Activated T-helper 2 cell treated with anti-CD3 and anti-CD28 coated beads, Interferon-gamma antibody, Interleukin-2, Interleukin-4, amounts not matched to agents 10 μg/mL and 5 μg/mL and 100 μg/mL, durations not matched to agents 14 hours and 24 hours and 36 hours (primary cell): ENCODE data around the gene VPS39. TPM values are rescaled to one million over a fixed set of nuclear protein-coding genes. Genes with fewer than 3 reads are reported as not detected.
A peak's percentile ranks its signal among the peaks of the same experiment; 100 is the strongest.

Source experiments
- DNase-seq: peaks from one replicate; pipeline ENCODE4 v3.0.0; 2021; ENCODE audit warnings: low spot score
- H3K27ac Mint-ChIP-seq: one replicate; pipeline ENCODE4 v1.8.0; 2021; ENCODE audit warnings: mixed read lengths
- H3K27me3 Mint-ChIP-seq: one replicate; pipeline ENCODE4 v1.8.0; 2021; ENCODE audit warnings: low read depth, mixed read lengths
- H3K36me3 Mint-ChIP-seq: one replicate; pipeline ENCODE4 v1.8.0; 2021; ENCODE audit warnings: low read depth, mixed read lengths
- H3K4me1 Mint-ChIP-seq: one replicate; pipeline ENCODE4 v1.8.0; 2021; ENCODE audit warnings: low read depth, mixed read lengths
- H3K4me3 Mint-ChIP-seq: one replicate; pipeline ENCODE4 v1.8.0; 2021; ENCODE audit warnings: low read depth, mild to moderate bottlenecking, moderate library complexity, mixed read lengths
- H3K9me3 Mint-ChIP-seq: one replicate; pipeline ENCODE4 v1.8.0; 2021; ENCODE audit warnings: mixed read lengths
- intact Hi-C: fragments of 100-400 bp; cut with micrococcal nuclease; formaldehyde crosslinking; loops from one replicate; pipeline ENCODE4 v1.15.1; 2023
- total RNA-seq: library from RNA; stranded (reverse); gene quantifications from 2 replicates; pipeline ENCODE4 v1.2.3, GENCODE V29; 2022

VPS39 gene
- total RNA-seq, 1 donor from 2014 or later: 67.7 TPM

DNA sequence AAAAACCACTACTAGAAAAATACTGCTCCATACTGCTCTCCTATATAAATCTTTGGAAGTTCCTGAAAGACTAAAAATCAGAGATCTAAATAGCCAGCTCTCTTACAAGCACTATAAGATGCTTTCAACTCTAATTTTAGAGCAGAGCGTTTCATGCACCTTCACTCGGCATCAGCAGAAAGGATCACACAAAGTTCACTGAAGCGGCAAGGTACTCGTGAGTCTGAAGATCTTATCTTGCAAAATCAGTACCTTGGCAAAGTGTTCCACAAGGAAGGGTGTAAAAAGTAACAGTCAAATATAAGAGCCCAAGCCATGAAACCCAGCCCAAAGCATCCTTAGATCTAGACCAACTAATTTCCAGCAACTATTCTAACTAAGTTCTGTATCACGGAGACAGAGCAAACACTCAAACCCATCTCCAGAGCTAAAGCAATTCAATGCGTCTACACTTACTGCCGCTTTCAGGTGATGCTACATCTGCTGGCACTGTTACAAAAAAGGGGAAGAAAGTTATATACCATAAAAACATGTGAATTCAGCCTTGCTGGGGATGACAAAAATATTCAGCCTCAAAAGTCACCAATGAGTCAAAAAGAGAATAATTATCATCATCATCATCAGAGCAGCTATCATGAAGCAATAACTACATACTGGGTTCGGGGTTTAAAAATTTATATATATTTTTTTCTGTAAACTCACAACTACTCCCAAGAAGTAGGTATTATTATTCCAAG lies 16.3 kb downstream of the VPS39 start:
- Mint-ChIP-seq H3K27ac (peak overlapping the region; percentile 58), H3K4me1 (peaks cover 40% of the 10 kb centered on the region)
- intact Hi-C loops: loop anchor here (2.0 to 5.0 kb wide), 2 partner anchors 17 to 81 kb away; partner anchors contain the start of genes GANC, TMEM87A and VPS39

DNA sequence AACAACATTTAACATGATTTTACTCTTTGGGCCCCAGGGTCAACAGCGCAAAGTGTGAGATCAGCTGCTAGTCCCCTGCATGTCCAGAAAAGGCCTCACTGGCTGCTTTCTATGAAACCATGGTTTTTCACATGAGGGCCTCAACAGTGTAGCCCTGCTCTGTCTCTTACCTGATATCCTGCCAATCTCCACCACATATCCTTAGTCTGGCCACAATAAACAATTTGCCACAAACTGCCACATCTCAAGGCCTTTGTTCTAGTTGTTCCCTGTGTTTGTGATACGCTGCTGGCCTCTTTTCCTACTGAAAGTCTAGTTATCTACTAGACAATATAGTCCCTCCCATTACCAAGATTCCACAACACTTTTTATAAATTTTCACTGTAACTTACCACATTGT lies 17.7 kb downstream of the VPS39 start:
- Mint-ChIP-seq H3K27me3 (no peaks in the 10 kb centered on the region), H3K27ac (peak overlapping the region; percentile 53), H3K36me3 (peaks cover 74% of the 10 kb centered on the region), H3K4me3 (no peak overlapping the region), H3K9me3 (no peaks in the 10 kb centered on the region), H3K4me1 (peaks cover 40% of the 10 kb centered on the region)
- DNase-seq: no peak
- intact Hi-C loops: loop anchor here (5.0 kb wide), 1 partner anchor 82 kb away; the partner anchor contains the start of genes GANC and TMEM87A

More for the DNA sequence above, 16.3 kb downstream of the VPS39 start:
- Mint-ChIP-seq H3K27me3 (no peaks in the 10 kb centered on the region), H3K36me3 (peaks cover 73% of the 10 kb centered on the region), H3K9me3 (peaks cover 7% of the 10 kb centered on the region), H3K4me3 (no peak overlapping the region)
- DNase-seq: no peak

DNA sequence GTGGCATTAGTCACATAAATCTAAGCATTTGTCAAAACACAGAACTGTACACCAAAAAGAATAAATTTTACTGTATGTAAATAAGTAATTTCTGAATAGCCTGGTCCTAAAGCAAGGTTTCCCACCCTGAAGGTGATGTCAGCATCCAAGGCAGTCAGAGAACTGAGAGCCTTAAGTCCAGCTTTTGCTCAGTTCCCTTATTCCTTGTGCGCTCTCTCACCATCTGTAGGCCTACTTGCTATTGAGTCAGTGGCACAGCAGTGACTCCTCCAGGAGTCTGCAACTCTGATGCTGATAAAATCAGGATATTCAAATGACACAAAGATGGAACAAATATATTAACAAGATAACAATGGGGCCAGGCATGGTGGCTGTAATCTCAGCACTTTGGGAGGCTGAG lies 22.3 kb downstream of the VPS39 start:
- Mint-ChIP-seq H3K36me3 (peaks cover 85% of the 10 kb centered on the region), H3K4me1 (peaks cover 13% of the 10 kb centered on the region), H3K27me3 (no peaks in the 10 kb centered on the region), H3K4me3 (no peak overlapping the region), H3K9me3 (no peaks in the 10 kb centered on the region), H3K27ac (no peak overlapping the region)
- intact Hi-C loops: no loop called here
- no peak for DNase-seq

DNA sequence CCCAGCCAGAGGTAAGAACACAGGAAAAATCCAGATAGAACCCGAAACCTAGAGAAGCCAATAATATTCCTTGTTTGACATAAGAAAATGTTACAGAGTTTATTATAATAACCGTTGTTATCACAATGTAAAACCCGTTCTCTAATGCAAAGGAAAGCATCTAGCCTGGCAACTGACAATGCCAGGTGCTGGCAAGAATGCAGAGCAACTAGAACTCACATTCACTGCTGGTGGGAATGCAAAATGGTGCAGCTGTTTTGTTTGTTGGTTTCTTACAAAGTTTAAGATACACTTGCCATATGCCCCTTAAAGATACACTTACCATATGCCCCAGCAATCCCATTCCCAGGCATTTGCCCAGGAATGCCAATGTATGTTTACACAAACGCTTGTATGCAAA lies 23.4 kb downstream of the VPS39 start:
- H3K9me3 Mint-ChIP-seq: no peaks in the 10 kb centered on the region
- no peak for DNase-seq
- peaks cover 5% of the 10 kb centered on the region for H3K4me1 Mint-ChIP-seq
- intact Hi-C loops: no loop called here
- H3K27ac Mint-ChIP-seq: no peak overlapping the region
- H3K27me3 Mint-ChIP-seq: no peaks in the 10 kb centered on the region
- H3K36me3 Mint-ChIP-seq: peaks cover 82% of the 10 kb centered on the region
- no peak overlapping the region for H3K4me3 Mint-ChIP-seq

DNA sequence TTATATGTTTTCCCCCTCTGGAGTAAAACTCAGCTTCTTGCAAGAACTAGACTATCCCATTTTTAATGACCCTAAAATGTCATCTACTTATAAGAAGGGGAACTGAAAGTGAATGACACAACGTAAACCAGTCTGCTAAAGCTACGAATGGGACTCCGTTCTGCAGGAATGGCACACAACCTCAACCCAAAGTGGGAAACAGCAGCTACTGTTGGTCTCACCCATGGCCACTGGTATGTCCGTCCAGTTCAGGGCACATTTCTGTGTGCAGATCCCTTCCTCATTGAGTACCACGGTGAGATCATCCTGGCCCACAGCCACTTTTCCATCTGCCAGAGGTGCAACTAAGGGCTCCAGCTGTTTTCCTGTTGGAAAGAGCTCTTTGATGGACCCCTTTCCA lies 23.8 kb downstream of the VPS39 start:
- intact Hi-C loops: no loop called here
- no peak overlapping the region for H3K4me3 Mint-ChIP-seq
- DNase-seq: no peak
- H3K36me3 Mint-ChIP-seq: peaks cover 82% of the 10 kb centered on the region
- H3K27me3 Mint-ChIP-seq: no peaks in the 10 kb centered on the region
- no peaks in the 10 kb centered on the region for H3K9me3 Mint-ChIP-seq
- H3K27ac Mint-ChIP-seq: no peak overlapping the region
- peaks cover 5% of the 10 kb centered on the region for H3K4me1 Mint-ChIP-seq

DNA sequence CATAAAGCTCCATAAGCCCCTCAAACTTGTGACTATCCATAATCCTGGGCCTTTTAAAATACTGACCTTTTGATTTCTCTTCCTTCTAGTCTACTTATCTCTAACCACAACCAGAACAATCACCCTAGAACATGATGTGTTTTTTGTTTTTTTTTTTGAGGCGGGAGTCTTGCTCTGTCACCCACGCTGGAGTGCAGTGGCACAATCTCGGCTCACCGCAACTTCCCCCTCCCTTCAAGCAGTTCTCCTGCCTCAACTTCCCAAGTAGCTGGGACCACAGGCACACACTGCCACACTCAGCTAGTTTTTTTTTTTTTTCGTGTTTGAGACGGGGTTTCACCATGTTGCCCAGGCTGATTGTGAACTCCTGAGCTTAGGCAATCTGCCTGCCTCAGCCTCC lies 25.1 kb downstream of the VPS39 start:
- Mint-ChIP-seq H3K36me3 (peaks cover 77% of the 10 kb centered on the region), H3K4me3 (no peak overlapping the region), H3K27ac (no peak overlapping the region), H3K27me3 (no peaks in the 10 kb centered on the region), H3K9me3 (no peaks in the 10 kb centered on the region), H3K4me1 (no peaks in the 10 kb centered on the region)
- intact Hi-C loops: no loop called here
- no peak for DNase-seq

DNA sequence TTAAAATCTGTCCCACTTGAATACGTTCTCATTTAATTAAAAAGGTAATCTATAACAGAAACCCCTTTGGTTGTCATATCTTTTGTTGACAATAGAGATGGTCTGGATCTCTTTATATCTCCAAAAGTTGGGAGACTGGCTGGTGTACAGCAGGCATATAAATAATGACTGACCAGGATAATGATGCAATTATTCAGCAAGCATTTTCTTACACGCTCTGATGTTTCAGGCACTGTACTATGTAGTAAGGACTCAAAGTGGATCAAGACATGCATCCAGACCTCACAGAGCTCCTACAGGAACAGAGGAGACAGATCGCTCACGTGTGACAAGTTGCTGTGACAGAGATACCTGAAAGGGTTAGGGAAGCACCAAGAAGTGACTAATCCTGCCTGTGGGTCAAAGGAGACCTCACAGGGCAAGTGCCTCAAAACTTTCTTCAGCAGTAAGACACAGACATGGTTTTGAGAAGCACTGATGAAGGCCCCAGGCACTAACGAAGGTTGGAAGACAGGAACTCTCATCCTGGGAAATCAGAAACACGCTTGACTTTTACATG lies 25.7 kb downstream of the VPS39 start:
- Mint-ChIP-seq H3K36me3 (peaks cover 74% of the 10 kb centered on the region), H3K9me3 (no peaks in the 10 kb centered on the region), H3K27ac (no peak overlapping the region), H3K4me1 (no peaks in the 10 kb centered on the region), H3K4me3 (no peak overlapping the region), H3K27me3 (no peaks in the 10 kb centered on the region)
- no peak for DNase-seq
- intact Hi-C loops: no loop called here

DNA sequence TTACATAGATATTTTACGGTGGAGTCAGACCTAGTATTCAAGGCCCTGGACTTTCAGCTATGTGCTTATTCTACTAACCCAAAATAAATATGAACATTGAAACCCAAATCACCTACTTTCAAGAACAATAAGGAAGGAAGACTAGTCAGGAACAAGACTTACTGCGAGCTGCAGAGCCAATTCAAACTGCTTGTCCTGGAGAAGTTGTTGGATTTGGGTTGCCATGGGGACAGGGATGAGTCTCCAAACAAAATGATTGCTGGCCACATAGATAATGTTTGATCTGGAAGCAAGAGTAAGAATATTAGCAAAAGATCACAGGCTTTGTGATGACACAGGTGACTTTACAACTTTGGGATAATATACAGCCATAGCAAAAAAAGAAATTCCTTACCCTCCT lies 30.0 kb downstream of the VPS39 start:
- no peaks in the 10 kb centered on the region for H3K9me3 Mint-ChIP-seq
- no peaks in the 10 kb centered on the region for H3K27me3 Mint-ChIP-seq
- no peaks in the 10 kb centered on the region for H3K4me1 Mint-ChIP-seq
- H3K27ac Mint-ChIP-seq: no peak overlapping the region
- no peak overlapping the region for H3K4me3 Mint-ChIP-seq
- H3K36me3 Mint-ChIP-seq: peaks cover 61% of the 10 kb centered on the region
- intact Hi-C loops: no loop called here
- DNase-seq: no peak

DNA sequence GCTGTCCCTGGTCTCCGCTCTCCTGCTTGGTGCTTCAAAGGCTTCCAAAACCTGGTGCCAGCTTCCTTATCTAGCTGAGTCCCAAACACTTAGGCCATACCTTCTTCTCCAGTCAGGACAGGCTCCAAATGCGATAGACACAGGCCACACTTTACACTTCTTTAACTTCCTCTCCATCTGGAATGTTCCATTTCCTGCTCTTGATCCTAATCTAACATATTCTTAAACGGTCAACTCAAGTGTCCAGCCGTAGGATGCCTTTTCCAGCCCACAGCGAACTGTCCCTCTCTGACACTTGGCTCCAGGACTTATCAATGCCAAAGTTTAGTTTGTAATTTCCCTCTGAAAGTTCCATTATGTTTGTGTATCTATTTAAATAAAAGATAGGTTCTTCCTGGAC lies 32.4 kb downstream of the VPS39 start:
- no peaks in the 10 kb centered on the region for H3K27me3 Mint-ChIP-seq
- peaks cover 14% of the 10 kb centered on the region for H3K4me1 Mint-ChIP-seq
- H3K4me3 Mint-ChIP-seq: no peak overlapping the region
- H3K27ac Mint-ChIP-seq: peak overlapping the region; percentile 50
- peaks cover 66% of the 10 kb centered on the region for H3K36me3 Mint-ChIP-seq
- no peak for DNase-seq
- no peaks in the 10 kb centered on the region for H3K9me3 Mint-ChIP-seq
- intact Hi-C loops: no loop called here

DNA sequence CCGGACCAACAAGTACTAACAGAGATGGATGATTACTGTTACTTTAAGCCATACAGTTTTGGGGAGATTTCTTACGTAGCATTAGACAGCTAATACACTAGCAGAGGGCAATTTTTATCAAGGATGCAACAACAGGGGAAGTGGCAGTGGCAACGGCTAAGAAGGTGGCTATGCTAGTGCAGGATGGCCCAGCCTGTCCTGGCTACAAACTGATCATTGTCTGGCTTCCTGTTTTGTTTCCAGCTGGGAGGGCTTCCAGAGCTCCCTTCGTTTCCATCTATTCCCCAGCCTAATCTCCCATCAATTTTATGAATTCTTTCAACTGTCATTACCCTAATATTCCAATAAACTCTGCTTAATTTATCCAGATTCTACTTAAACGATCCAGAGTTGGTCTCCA lies 35.6 kb downstream of the VPS39 start:
- intact Hi-C loops: no loop called here
- DNase-seq: no peak
- peaks cover 66% of the 10 kb centered on the region for H3K36me3 Mint-ChIP-seq
- no peak overlapping the region for H3K4me3 Mint-ChIP-seq
- H3K27ac Mint-ChIP-seq: peak overlapping the region; percentile 39
- H3K9me3 Mint-ChIP-seq: no peaks in the 10 kb centered on the region
- H3K4me1 Mint-ChIP-seq: peaks cover 14% of the 10 kb centered on the region
- H3K27me3 Mint-ChIP-seq: no peaks in the 10 kb centered on the region

DNA sequence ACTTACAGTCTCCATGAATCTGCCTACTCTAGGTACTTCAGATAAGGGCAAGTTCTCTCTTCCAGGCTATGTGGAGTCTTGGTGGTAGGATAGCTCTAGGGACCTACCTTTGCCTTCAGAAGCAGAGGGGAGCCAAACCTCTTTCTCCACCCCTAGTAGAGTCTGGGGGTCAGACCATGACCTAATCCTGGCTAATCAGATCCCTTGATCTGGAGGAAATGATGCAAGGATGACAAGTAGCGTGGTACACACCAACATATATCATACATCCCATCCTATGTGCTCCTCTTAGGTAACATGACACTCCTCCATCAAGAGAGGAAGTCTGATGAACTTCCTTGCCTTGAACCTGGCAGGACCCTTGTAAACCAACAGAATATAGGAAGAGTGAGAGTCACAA lies 36.3 kb downstream of the VPS39 start:
- Mint-ChIP-seq H3K4me3 (no peak overlapping the region), H3K27ac (peak overlapping the region; percentile 6)

DNA sequence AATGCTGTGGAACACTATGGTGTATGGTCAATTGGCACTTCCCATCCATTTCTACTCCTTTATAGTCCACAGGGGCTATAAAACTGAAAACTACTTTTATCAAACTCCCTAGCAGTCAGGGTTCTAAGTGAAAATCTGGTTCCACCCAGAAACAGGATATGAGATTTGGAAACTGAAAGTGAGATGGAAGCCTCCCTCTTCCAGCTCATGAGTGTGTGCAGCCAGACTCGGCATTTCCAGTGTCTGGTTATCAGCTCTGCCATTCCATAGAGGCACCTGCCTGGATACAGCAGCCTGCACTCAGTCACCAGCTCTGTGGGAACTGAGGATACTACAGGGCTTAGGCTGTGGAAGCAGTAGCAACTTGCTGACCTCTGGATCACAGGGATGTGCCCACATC lies 37.0 kb downstream of the VPS39 start:
- H3K4me1 Mint-ChIP-seq: peaks cover 14% of the 10 kb centered on the region
- intact Hi-C loops: no loop called here
- no peaks in the 10 kb centered on the region for H3K27me3 Mint-ChIP-seq
- peak overlapping the region; percentile 6 for H3K27ac Mint-ChIP-seq
- peaks cover 75% of the 10 kb centered on the region for H3K36me3 Mint-ChIP-seq
- DNase-seq: no peak
- no peaks in the 10 kb centered on the region for H3K9me3 Mint-ChIP-seq
- no peak overlapping the region for H3K4me3 Mint-ChIP-seq

More for the DNA sequence above, 36.3 kb downstream of the VPS39 start:
- Mint-ChIP-seq H3K36me3 (peaks cover 68% of the 10 kb centered on the region), H3K4me1 (peaks cover 14% of the 10 kb centered on the region), H3K27me3 (no peaks in the 10 kb centered on the region), H3K9me3 (no peaks in the 10 kb centered on the region)
- intact Hi-C loops: no loop called here
- DNase-seq: no peak

DNA sequence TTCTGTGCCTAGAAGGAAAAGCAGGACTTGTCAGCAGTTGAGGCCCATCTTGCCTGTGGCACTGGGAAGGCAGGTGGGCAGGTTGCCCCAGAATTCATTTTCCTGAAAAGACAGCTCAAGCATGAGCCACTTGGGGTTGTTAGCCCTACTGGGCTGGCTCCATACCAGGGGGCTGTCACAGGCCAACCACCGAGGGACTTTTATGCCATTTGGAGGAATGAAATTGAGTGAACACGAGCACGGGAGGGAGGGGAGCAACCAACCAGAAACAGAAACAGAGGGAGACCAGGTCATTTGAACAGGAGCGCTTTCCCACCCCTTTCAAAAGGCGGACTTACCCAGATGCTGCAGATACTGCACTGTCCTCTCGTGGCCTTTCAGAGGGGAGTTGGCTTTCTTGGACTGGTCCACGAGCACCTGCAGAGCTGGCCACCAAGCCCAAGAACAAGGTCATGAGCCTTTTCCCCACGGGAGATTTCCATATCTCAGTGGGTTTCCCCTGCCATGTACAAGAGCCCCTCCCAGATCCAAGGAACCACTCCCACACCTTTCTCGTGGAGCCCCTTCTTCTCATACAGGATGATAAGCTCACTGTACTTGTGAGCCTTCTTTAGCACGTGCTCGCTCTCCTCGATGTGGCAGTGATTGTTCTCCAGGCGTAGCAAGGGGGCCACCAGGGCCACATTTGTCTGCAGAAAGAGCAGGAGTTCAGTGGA lies 41.7 kb downstream of the VPS39 start:
- Mint-ChIP-seq H3K36me3 (peaks cover 79% of the 10 kb centered on the region), H3K9me3 (no peaks in the 10 kb centered on the region), H3K4me3 (no peak overlapping the region), H3K4me1 (peaks cover 4% of the 10 kb centered on the region), H3K27me3 (no peaks in the 10 kb centered on the region), H3K27ac (no peak overlapping the region)
- intact Hi-C loops: no loop called here
- DNase-seq: no peak
